Adrenal gland (tissue), 5 donors: ENCODE measurements around the gene SESTD1.

Experiments used
- POLR2A ChIP-seq, 2 donors: fragments of 450-650 bp; IDR thresholded peaks; one replicate each; pipeline ENCODE4 v1.6.1; 2017; ENCODE audit warnings: antibody characterized with exemption in 2 of 2, mild to moderate bottlenecking in 2 of 2, moderate library complexity in 1 of 2
- TF ChIP-seq, protein P1 (sequence below), 6 experiments: fragments of 450-650 bp in 4 of 6; fragments of 200-600 bp in 2 of 6; sonication (generic) in 1 of 6; IDR thresholded peaks; 1 replicate in 5 of 6; 2 replicates in 1 of 6; pipeline versions ENCODE4 v1.5.1 to v1.8.0; 2016 to 2021; ENCODE audit warnings: antibody characterized with exemption in 6 of 6, mild to moderate bottlenecking in 2 of 6, moderate library complexity in 1 of 6
- donor health status: DM: no; HTN: no; CAD: no.

DNA sequence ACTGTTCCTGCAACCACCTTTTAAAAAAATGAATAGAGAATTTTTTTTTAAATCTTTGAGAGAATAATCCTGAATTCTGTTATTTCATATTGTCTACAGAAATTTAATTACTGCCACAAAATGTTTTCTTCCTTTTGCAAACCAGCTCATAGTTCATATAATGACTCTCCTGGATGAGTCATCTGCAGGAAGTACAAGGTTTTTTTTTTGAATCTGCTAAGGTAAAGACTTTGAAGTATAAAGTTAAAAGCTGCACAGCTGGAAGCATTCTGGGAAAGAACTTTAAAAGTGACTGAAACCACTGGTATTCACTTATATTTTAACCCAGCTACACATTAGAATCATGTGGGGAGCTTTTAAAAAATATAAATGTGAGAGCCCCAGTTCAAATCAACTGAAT is 25.4 kb downstream of the SESTD1 start:
- TF ChIP-seq, protein P1, sequence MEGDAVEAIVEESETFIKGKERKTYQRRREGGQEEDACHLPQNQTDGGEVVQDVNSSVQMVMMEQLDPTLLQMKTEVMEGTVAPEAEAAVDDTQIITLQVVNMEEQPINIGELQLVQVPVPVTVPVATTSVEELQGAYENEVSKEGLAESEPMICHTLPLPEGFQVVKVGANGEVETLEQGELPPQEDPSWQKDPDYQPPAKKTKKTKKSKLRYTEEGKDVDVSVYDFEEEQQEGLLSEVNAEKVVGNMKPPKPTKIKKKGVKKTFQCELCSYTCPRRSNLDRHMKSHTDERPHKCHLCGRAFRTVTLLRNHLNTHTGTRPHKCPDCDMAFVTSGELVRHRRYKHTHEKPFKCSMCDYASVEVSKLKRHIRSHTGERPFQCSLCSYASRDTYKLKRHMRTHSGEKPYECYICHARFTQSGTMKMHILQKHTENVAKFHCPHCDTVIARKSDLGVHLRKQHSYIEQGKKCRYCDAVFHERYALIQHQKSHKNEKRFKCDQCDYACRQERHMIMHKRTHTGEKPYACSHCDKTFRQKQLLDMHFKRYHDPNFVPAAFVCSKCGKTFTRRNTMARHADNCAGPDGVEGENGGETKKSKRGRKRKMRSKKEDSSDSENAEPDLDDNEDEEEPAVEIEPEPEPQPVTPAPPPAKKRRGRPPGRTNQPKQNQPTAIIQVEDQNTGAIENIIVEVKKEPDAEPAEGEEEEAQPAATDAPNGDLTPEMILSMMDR (IDR thresholded peaks at IDR 0.05) = no peak
- TF ChIP-seq POLR2A (IDR thresholded peaks at IDR 0.05) = no peak
